SU-DHL-6 (cell line): ENCODE measurements around the gene WDR13.

Experiments used
- H2AFZ ChIP-seq: fragments of 200-600 bp; sonication (generic); 2 replicates; pipeline ENCODE4 v1.6.1; 2014; ENCODE audit warnings: low read depth, mild to moderate bottlenecking, moderate library complexity, mixed read lengths, antibody characterized with exemption, low read length; ENCODE audit not compliant: severe bottlenecking
- H3F3A ChIP-seq: fragments of 200-600 bp; shearing (Covaris generic); 2 replicates; pipeline ENCODE4 v1.6.0; 2016; ENCODE audit warnings: antibody characterized with exemption, mild to moderate bottlenecking; ENCODE audit not compliant: insufficient read depth
- H3K27ac ChIP-seq: fragments of 200-600 bp; sonication (generic); 2 replicates; pipeline ENCODE4 v1.5.1; 2016; ENCODE audit warnings: low read depth, mild to moderate bottlenecking, low read length, moderate library complexity, mixed read lengths
- H3K27me3 ChIP-seq: fragments of 200-600 bp; sonication (generic), shearing (Covaris generic); 2 replicates; pipeline ENCODE4 v1.6.0; 2014; ENCODE audit warnings: mild to moderate bottlenecking, low read length
- H3K36me3 ChIP-seq: fragments of 200-600 bp; sonication (generic); 2 replicates; pipeline ENCODE4 v1.6.1; 2014; ENCODE audit warnings: mild to moderate bottlenecking, low read length, mixed read lengths
- H3K4me2 ChIP-seq: fragments of 300-600, 200-600 bp; shearing (Covaris generic), sonication (generic); 2 replicates; pipeline ENCODE4 v1.6.0; 2014; ENCODE audit warnings: low read length, low read depth, mild to moderate bottlenecking; ENCODE audit not compliant: poor library complexity, severe bottlenecking
- H3K4me3 ChIP-seq: fragments of 200-600 bp; sonication (generic); 2 replicates; pipeline ENCODE4 v1.5.1; 2014; ENCODE audit warnings: antibody characterized with exemption, low read length, mild to moderate bottlenecking, mixed read lengths; ENCODE audit not compliant: insufficient read depth, poor library complexity, severe bottlenecking
- H3K79me2 ChIP-seq: fragments of 200-600 bp; sonication (generic); 2 replicates; pipeline ENCODE4 v1.6.1; 2014; ENCODE audit warnings: mild to moderate bottlenecking, low read length, moderate library complexity; ENCODE audit not compliant: insufficient read depth
- H3K9ac ChIP-seq: fragments of 200-600 bp; sonication (generic); 2 replicates; pipeline ENCODE4 v1.7.0; 2014; ENCODE audit warnings: mild to moderate bottlenecking, low read length
- H3K9me2 ChIP-seq: fragments of 200-600 bp; sonication (generic); replicated peaks from 2 replicates; pipeline ENCODE4 v1.6.1; 2014; ENCODE audit warnings: low read length; ENCODE audit not compliant: insufficient read depth
- H3K9me3 ChIP-seq: fragments of 200-600 bp; sonication (generic); 2 replicates; pipeline ENCODE4 v1.6.1; 2014; ENCODE audit warnings: low read length, mixed read lengths; ENCODE audit not compliant: insufficient read depth
- H4K20me1 ChIP-seq: fragments of 200-600 bp; sonication (generic); 2 replicates; pipeline ENCODE4 v1.6.1; 2014; ENCODE audit warnings: low read depth, mild to moderate bottlenecking, antibody characterized with exemption, low read length, moderate library complexity, mixed read lengths
- CTCF ChIP-seq: fragments of 200-600 bp; sonication (generic); IDR thresholded peaks from one replicate; pipeline ENCODE4 v1.5.1; 2017; ENCODE audit warnings: antibody characterized with exemption, mild to moderate bottlenecking, low read length, moderate library complexity; ENCODE audit not compliant: insufficient read depth, poor library complexity, severe bottlenecking
- EZH2phosphoT487 ChIP-seq: fragments of 200-600 bp; sonication (generic), shearing (Covaris generic); conservative IDR thresholded peaks from 2 replicates; pipeline ENCODE4 v1.6.1; 2018; ENCODE audit warnings: mild to moderate bottlenecking, antibody characterized with exemption, low read length, moderate library complexity, mixed read lengths

The WDR13 gene

GRCh38 chrX:48573690-48574269 is 23.5 kb upstream of the WDR13 start:
- Histone ChIP-seq H3K4me2 (peak overlapping the region; percentile 98), H3K27me3 (no peaks in the 10 kb centered on the region), H3K9ac (peak overlapping the region; percentile 98), H3K36me3 (peaks cover 30% of the 10 kb centered on the region), H3K79me2 (peaks cover 15% of the 10 kb centered on the region), H2AFZ (peak overlapping the region; percentile 35), H3K9me2 (no peaks in the 10 kb centered on the region), H3K9me3 (no peaks in the 10 kb centered on the region), H3F3A (peaks cover 22% of the 10 kb centered on the region), H4K20me1 (peaks cover 7% of the 10 kb centered on the region; the same call in 1 of the 2 replicates), H3K4me3 (peak overlapping the region; percentile 98), H3K27ac (peak overlapping the region; percentile 51)
- TF ChIP-seq EZH2phosphoT487: no peak

DNA sequence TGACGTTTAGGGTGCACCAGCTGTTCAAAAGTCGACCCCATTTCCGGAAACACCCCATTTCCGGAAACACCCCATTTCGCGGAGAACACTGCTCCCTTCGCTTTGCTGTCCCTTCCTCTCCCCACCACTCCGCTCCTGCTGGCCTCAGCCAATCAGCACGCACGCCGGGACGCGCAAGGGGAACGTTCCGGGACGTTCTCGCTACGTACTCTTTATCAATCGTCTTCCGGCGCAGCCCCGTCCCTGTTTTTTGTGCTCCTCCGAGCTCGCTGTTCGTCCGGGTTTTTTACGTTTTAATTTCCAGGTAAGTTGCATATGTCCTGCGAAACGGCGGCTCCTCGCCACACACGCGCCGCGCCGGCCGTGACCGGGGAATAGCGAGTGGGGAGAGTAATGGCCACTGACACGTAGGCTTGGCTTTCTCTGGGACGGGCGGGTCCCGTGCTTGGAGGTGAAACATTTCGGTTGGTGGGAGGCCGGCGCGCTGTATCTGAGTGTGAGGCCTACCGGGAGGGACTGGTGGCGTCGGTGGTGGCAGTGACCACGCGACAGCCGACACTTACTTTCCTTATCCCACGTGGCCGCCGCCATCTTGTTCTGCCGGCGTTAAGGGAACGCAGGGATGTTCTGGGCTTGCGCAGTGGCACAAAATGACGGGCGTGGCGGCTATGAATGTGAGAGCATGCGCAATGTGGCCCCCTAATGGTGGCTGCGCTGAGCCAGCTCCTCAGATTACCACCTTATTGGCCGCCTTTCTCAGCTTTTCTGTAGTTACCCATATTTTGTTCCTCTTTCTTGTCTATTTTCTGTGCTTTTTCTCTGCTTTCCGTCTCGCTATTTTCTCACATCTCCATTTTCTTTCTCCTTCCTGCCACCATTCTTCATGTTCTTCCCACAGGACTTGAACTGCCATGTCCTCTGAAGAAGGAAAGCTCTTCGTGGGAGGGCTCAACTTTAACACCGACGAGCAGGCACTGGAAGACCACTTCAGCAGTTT is 22.7 kb upstream of the WDR13 start, which contains the start of gene RBM3:
TSS of gene RBM3 (plus strand) at position 215 of the 997 bp plus-strand sequence. CDS start at position 912, 697 bp downstream.
- Histone ChIP-seq H3K9me3 (no peaks in the 10 kb centered on the region), H3K36me3 (peaks cover 30% of the 10 kb centered on the region), H3K4me2 (peak within 1 kb of the TSS; percentile 98), H3K79me2 (peaks cover 15% of the 10 kb centered on the region), H3K27me3 (no peaks in the 10 kb centered on the region), H3K4me3 (peak within 1 kb of the TSS; percentile 98), H2AFZ (peak within 1 kb of the TSS; percentile 35), H3K9me2 (no peaks in the 10 kb centered on the region), H3F3A (peaks cover 30% of the 10 kb centered on the region), H3K9ac (peak within 1 kb of the TSS; percentile 98), H4K20me1 (peaks cover 7% of the 10 kb centered on the region; the same call in 1 of the 2 replicates), H3K27ac (peak within 1 kb of the TSS; percentile 83)
- TF ChIP-seq EZH2phosphoT487: no peak
- TF ChIP-seq CTCF: no peak

GRCh38 chrX:48575642-48576041 is 21.6 kb upstream of the WDR13 start:
- H3K9ac ChIP-seq: peak overlapping the region; percentile 98; the same call in 1 of the 2 replicates
- H3K9me3 ChIP-seq: no peaks in the 10 kb centered on the region
- H4K20me1 ChIP-seq: peaks cover 7% of the 10 kb centered on the region; the same call in 1 of the 2 replicates
- H3K36me3 ChIP-seq: peaks cover 30% of the 10 kb centered on the region
- H3K27ac ChIP-seq: no peak overlapping the region
- H3K4me3 ChIP-seq: peak overlapping the region; percentile 98
- H2AFZ ChIP-seq: no peak overlapping the region
- H3K4me2 ChIP-seq: peak overlapping the region; percentile 98
- no peaks in the 10 kb centered on the region for H3K27me3 ChIP-seq
- peaks cover 37% of the 10 kb centered on the region for H3F3A ChIP-seq
- TF ChIP-seq CTCF: no peak
- TF ChIP-seq EZH2phosphoT487: no peak
- H3K9me2 ChIP-seq: no peaks in the 10 kb centered on the region
- peaks cover 15% of the 10 kb centered on the region for H3K79me2 ChIP-seq
